GM19397 (cell line): ENCODE data around the gene ATP8A1.

Experiments
- ATAC-seq: cut with Tn5 transposase; IDR thresholded peaks from one replicate; pipeline ENCODE4 v1.9.1; 2021; ENCODE audit warnings: mild to moderate bottlenecking, moderate library complexity; ENCODE audit not compliant: unreplicated experiment

The ATP8A1 gene

GRCh38 chr4:42425146-42426065 lies 231.5 kb downstream of the ATP8A1 start:
- ATAC-seq = no peak

GRCh38 chr4:42420140-42420539 lies 236.8 kb downstream of the ATP8A1 start:
- ATAC-seq = no peak

GRCh38 chr4:42417550-42417949 lies 239.4 kb downstream of the ATP8A1 start:
- no peak for ATAC-seq

- ATAC-seq = no peak
Observed at GRCh38 chr4:42416017-42416416, 240.9 kb downstream of the ATP8A1 start.

GRCh38 chr4:42415281-42415680 lies 241.6 kb downstream of the ATP8A1 start:
- ATAC-seq = no peak

GRCh38 chr4:42412251-42412650 lies 244.7 kb downstream of the ATP8A1 start:
- ATAC-seq = no peak

GRCh38 chr4:42411803-42412202 lies 245.1 kb downstream of the ATP8A1 start:
- ATAC-seq = no peak

GRCh38 chr4:42410446-42410845 lies 246.5 kb downstream of the ATP8A1 start:
- no peak for ATAC-seq

- ATAC-seq = no peak
Observed at GRCh38 chr4:42404001-42404400, 252.9 kb downstream of the ATP8A1 start.

- no peak for ATAC-seq
Observed at GRCh38 chr4:42401171-42401570, 255.7 kb downstream of the ATP8A1 start.

- ATAC-seq = no peak
Observed at GRCh38 chr4:42399393-42399792, 257.5 kb downstream of the ATP8A1 start.

GRCh38 chr4:42398871-42399331 lies 258.0 kb downstream of the ATP8A1 start:
- no peak for ATAC-seq

GRCh38 chr4:42398171-42398870 lies 258.6 kb downstream of the ATP8A1 start:
- ATAC-seq = peak; percentile 30

GRCh38 chr4:42397635-42398170 lies 259.2 kb downstream of the ATP8A1 start:
- peak; percentile 44 for ATAC-seq

GRCh38 chr4:42396752-42397634 lies 259.9 kb downstream of the ATP8A1 start, which contains the start of gene SHISA3:
Gene SHISA3, plus strand, starts transcription at chr4:42397488. Its CDS starts 569 bp downstream, at chr4:42398057.
- peak; percentile 46 for ATAC-seq

- no peak for ATAC-seq
Observed at GRCh38 chr4:42396361-42396751, 260.5 kb downstream of the ATP8A1 start.

GRCh38 chr4:42395595-42395994 lies 261.3 kb downstream of the ATP8A1 start:
- no peak for ATAC-seq

GRCh38 chr4:42392436-42392835 lies 264.5 kb downstream of the ATP8A1 start:
- no peak for ATAC-seq

- ATAC-seq = no peak
Observed at GRCh38 chr4:42391981-42392380, 264.9 kb downstream of the ATP8A1 start.

- ATAC-seq = no peak
Observed at GRCh38 chr4:42391355-42391664, 265.6 kb downstream of the ATP8A1 start.
